ENCODE measurements around the gene PVRIG.
A peak's percentile ranks its signal among the peaks of the same experiment; 100 is the strongest.
"Not testable (repeated sequence)": the region's sequence is repeated elsewhere in the genome, so short reads cannot be mapped to it uniquely, and the experiment has no call there.

The PVRIG gene

DNA sequence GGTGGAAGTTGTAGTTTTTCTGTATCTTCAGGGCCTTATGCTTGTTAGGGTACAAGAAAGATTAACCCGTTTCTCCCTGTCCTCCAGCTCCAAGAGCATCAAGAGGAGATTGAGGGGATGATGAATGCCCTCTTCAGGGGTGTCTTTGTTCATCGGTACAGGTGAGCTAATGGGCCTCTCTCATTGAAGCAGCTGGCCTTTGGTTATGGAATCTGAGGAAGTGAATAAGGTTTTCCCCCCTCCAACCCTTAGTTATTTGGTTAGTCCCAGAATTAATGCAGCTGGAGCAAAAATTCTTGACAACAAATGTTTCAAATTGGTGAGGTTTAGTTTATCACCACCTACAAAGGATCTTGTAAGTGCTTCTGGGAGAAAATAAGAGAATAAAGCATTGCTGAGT is 24.5 kb upstream of the PVRIG start:
- DNase-seq (ENCODE audit: low spot score), result no peak

GRCh38 chr7:100195901-100196322 is 23.8 kb upstream of the PVRIG start:
- DNase-seq (ENCODE audit: low spot score), result not testable (repeated sequence)

DNA sequence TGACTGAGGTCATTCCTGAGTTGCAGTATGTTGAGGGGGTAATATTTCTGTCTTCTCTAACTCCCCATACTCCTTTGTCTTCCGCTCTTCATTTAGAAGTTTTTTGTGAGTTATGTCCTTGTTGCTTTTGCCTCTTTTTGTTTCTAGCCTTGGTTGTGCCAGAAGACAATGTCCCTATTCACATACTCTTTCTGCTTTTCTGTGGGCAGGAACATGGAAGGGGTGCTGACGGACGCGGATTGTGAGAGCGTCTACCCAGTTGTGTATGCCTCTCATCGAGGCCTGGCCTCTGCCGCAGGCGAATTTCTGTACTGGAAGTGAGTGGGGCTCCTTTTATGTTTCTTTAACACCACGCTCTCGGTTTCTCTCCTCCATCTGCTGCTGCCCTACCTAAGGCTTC is 21.5 kb upstream of the PVRIG start:
- no peak for DNase-seq (ENCODE audit: low spot score)

DNA sequence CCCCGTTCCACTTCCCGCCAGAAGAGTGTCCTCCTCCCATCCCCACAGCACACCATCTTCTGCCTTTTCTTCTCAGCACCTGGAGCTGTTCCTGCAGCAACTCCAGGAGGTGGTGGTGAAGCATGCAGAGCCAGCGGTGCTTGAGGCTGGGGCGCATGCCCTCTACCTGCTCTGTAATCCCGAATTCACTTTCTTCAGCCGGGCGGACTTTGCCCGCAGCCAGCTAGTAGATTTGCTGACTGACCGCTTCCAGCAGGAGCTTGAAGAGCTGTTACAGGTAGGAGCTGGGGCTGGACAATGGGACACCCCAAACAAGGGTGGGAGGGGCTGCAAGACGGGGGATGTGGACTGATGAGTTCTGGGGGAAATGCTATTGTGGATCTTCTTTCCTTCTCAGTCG is 19.1 kb upstream of the PVRIG start:
- no peak for DNase-seq (ENCODE audit: low spot score)

- no peak for DNase-seq (ENCODE audit: low spot score)
These were observed 15.3 kb upstream of the PVRIG start for GRCh38 chr7:100204454-100204853.

- no peak for DNase-seq (ENCODE audit: low spot score)
These were observed 10.8 kb upstream of the PVRIG start for GRCh38 chr7:100208911-100209408.

GRCh38 chr7:100209493-100209892 is 10.3 kb upstream of the PVRIG start:
- no peak for DNase-seq (ENCODE audit: low spot score)

DNA sequence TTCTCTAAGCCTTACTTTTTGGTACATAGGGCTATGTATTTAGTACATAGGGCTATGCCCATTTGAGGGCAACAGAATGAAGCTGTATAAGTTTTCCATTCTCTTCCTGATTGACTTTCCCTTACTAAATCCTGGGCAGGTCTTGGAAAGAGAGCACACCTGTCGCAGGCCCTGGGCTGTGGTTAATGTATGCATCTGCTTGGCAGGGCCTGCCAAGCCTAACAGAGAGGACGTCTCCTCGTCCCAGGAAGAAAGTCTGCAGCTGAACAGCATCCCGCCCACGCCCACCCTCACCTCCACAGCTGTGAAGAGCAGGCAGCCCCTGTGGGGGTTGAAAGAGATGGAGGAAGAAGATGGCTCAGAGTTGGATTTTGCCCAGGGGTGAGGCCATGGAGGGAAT is 8.9 kb upstream of the PVRIG start:
- DNase-seq (ENCODE audit: low spot score), result no peak

DNA sequence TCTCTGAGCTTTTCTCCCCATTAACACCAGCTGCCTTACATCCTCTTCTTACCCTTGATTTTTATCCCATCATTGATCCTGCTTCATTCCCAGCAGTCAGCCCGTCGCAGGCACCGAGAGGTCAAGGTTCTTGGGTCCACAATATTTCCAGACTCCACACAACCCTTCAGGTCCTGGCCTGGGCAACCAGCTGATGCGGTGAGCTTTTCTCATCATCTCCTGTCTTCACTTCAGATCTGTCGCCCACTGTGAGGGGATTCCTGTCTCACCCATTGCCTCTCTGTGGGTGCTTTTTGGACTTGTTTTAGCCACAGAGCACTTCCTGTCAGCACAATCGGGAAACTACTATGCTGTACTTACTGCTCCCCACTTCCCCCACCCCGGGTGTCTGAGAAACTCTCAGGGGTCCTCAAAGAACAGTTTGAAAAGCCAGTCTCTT is 8.4 kb upstream of the PVRIG start:
- DNase-seq (ENCODE audit: low spot score), result no peak

GRCh38 chr7:100212631-100213286 is 7.0 kb upstream of the PVRIG start:
- no peak for DNase-seq (ENCODE audit: low spot score)

DNA sequence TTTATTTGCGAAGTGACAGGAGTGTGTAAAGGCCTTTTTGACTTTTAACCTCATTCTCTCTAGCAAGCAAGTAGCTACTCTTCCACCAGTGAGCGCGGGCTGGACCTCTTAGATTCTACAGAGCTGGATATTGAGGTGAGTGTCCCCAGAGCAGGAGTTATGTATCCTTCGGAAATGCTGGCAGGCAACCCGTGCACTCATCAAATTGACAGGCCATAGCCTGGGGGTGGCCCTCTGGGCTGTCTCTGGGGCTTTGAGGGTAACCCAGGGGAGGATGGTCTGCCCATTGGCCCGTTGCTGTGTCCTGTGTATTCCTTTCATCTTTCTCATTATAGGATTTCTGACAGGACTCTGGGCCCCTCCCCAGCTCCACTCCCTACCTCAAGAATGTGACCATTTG is 6.1 kb upstream of the PVRIG start:
- DNase-seq (ENCODE audit: low spot score), result no peak

- DNase-seq (ENCODE audit: low spot score), result not testable (repeated sequence)
These were observed 5.4 kb upstream of the PVRIG start for GRCh38 chr7:100214356-100214755.

GRCh38 chr7:100215895-100216294 is 3.9 kb upstream of the PVRIG start:
- DNase-seq (ENCODE audit: low spot score), result peak; percentile 83

GRCh38 chr7:100217934-100218333 is 1.8 kb upstream of the PVRIG start:
- DNase-seq (ENCODE audit: low spot score), result not testable (repeated sequence)

GRCh38 chr7:100219271-100219737 is 445 bp upstream of the PVRIG start:
- DNase-seq (ENCODE audit: low spot score), result no peak

- no peak for DNase-seq (ENCODE audit: low spot score)
These were observed 959 bp downstream of the PVRIG start for GRCh38 chr7:100220586-100221230.

DNA sequence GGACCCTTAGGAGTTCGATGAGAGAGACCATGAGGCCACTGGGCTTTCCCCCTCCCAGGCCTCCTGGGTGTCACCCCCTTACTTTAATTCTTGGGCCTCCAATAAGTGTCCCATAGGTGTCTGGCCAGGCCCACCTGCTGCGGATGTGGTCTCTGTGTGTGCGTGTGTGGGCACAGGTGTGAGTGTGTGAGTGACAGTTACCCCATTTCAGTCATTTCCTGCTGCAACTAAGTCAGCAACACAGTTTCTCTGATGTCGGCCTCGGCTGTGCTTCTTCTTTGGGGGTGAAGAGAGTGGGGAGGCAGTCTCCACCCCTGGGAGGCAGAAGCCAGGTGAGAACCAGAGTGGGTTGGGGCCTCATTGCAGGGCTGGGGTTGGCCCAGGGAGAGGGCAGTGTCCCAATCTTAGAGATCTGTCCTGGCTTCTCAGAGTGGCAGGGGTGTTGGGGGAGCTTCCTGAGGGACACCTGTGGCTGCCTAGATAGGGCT is 1.5 kb downstream of the PVRIG start:
- no peak for DNase-seq (ENCODE audit: low spot score)

DNA sequence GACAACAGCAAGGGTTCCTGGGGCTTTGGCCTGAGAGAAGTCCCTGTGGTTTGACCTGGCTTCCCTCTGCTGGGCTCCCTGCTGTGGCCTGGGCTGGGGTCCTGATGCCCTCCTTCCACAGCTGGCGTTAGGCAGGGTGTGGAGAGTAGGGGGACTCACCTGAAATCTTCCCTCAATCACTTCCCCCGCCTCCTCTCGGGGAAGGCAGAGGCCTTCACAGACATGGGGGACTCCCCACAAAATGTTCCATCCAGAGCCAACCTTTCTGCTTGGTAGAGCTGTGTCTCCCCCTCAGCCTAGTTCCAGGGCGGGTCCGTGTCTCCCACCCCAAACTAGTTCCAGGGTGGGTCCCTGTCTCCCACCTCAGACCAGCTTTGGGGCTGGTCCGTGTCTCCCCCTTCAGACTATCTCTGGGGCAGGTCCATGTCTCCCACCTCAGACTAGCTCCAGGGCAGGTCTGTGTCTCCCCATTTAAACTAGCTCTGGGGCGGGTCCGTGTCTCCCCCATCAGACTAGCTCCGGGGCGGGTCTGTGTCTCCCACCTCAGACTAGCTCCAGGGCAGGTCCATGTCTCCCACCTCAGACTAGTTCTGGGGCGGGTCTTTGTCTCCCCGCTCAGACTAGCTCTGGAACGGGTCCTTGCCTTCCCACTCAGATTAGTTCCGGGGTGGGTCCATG is 2.2 kb downstream of the PVRIG start:
- DNase-seq (ENCODE audit: low spot score), result no peak

DNA sequence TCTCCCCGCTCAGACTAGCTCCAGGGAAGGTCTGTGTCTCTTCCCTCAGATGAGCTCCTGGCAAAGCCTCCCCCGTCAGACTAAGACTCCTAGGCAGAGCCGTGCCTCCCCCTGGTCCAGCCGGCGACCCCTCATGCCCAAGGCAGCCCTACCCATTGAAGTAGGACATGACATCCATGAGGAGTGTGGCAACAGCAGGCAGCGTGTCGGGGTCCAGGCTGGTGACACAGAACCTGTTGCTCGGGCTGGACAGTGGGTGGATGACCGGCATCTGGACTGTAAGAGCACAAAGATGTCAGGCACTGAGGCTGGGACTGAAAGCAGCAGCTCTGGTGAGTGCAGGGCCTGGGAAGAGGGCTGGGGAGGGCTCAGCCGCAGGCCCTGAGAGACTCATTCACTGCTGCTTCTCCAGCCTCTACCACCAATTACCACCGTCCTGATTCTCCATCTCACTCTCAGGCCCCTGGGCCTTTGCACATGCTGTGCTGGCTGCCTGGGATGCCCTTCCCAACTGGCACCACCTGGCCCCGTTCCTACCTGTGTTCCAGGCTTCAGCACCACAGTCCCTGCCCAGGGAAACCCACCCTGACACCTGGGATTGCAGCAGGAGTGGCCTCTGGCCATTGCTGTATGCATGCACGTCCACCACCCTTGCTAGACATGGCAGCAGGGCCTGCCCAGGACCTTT is 2.8 kb downstream of the PVRIG start:
- DNase-seq (ENCODE audit: low spot score), result no peak

DNA sequence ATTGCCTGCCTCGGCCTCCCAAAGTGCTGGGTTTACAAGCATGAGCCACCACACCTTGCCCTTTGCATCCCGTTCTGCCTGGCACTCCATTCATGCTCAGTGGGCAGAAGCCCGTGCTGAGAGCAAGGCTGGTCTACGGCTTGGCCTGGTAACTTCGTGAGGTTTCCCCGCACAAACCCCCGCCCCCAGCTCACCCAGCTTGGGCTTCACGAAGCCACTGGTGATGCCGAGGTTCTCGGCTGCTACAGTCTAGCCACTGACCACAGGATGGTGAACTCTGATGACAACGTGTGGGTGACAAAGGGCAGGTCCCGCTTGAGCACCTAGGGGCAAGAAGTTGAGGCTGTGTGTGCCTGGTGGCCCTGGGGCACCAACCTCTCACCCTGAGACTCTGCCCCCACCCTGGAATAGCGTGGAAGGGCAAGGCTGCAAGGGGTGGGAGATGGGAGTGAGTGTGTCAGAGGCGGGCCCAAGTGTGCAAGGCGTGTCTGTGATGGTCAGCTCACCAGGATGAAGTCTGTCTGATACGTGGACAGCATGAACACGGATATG is 3.7 kb downstream of the PVRIG start:
- not testable (repeated sequence) for DNase-seq (ENCODE audit: low spot score)

- not testable (repeated sequence) for DNase-seq (ENCODE audit: low spot score)
These were observed 5.1 kb downstream of the PVRIG start for GRCh38 chr7:100224891-100225290.

Data from left forelimb (tissue), 1 donor.